IPS-NIHi11 (cell line): ENCODE measurements around the gene SART1.
"Not testable (repeated sequence)": the region's sequence is repeated elsewhere in the genome, so short reads cannot be mapped to it uniquely, and the experiment has no call there.

Experiments
- DNase-seq: peaks from one replicate; pipeline ENCODE4 v3.0.0; 2012; ENCODE audit warnings: mixed read lengths, low spot score

SART1 gene

DNA sequence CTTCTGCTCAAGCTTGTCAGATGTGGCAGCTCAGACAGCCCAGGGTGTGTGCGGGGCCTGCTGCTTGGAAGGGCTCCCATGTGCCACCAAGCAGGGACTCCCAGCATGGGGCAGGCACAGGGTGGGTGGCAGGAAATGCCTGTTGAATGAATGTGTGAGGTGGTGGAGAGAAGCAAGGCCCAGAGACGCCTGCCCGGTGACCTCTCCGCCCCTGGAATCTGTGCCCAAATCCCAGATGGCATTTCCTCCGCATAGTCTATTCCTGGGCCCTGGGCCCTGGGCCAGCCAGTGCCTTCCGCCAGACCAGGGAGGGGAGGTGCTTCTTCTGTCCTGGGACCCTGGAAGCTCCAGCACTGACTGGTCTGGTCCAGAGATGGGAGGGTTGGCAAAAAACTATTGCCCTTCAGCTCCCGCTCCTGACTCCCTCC is 53.9 kb downstream of the SART1 start:
- no peak for DNase-seq

DNA sequence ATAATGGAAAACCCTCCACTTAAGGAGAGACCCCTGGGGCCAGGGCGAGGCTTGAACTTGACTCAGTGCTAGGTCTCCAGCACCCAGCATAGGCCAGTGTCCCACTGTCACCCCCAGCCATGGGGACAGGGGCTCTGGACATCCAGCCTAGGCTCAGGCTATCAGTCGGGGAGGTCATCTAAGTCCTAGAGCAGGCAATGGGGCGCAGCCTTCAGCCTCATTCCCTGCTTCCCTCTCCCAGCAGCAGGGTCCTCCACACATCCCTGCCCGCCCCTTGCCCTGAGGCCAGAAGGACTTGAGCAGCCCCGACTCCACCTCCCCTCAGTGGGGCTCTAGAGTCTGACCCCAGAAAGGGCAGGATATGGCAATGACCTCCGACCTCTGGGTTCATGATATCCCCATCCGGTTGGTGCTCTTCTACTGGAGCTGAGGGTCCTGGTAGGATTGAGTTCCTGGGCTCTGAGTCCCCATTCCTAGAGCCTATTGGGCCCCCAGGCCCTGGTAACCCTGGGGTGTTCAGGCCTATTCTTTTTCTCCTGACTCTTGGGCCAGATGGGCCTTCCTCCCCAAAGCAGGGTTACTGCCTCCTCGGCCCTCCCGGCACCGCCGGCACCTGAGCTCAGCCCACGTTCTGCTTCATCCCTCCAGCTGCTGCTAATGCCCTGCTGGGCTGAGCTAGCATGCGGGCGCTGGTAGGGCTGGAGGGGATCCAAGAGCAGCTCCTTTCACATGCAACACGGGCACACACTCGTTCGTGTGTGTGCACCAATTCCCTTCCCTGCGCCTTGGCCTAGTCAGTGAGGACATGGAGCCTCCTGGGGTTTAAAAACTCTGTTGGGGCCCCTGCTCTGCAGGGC is 54.6 kb downstream of the SART1 start:
- no peak for DNase-seq

DNA sequence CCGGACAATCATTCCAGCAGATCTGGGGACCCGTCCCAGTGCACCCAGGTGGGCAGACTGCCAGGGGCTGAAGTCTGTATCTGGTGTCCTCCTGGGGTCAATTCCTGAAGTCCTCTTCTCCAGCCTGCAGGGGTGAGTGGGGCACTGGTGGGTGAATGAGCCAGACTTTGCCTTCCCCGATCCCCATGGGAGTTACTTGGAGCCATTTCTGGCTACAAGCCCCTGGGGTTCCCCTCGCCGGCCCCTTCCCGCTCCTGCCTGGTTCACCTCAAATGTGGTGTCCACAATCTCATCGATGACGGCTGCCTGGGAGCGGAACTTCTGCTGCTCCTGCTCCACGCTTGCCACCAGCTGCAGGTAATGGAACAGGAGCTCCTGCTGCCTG is 55.3 kb downstream of the SART1 start:
- no peak for DNase-seq

DNA sequence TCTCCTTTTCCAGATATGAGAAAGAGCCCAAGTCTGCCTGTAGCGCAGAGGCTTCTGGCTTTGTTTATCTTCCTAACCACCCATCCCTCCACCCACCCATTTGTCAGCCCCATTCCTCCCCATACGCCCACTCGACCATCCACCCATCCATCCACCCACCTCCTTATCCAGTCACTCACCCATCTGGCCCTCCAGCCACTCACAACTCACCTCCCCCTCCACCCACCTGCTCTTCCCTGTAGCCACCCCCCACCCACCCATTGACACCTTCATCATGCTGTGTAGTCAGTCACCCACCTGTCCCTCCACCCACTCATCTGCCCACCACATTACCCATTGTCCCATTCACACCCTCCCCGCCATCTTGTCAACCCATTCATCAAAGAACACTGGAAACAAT is 55.8 kb downstream of the SART1 start:
- no peak for DNase-seq

DNA sequence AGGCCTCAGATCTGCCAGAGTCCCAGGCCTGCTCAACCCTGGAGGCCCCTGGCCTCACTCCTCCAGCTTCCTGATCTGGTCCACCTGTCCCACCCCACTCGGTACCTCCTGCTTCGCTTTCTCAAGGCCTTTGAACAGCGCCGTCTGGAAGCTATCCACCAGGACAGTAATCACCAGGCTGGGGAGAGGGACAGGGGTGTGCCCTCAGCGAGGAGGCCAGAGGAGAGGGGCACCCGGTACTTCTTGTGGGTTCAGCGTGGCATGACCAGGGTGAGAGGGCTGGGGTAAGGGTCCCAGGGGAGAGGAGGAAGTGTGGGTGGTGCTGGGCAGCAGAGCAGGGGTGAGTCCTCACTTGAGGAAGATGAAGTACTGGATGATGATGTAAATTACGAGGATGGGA is 58.7 kb downstream of the SART1 start:
- no peak for DNase-seq

DNA sequence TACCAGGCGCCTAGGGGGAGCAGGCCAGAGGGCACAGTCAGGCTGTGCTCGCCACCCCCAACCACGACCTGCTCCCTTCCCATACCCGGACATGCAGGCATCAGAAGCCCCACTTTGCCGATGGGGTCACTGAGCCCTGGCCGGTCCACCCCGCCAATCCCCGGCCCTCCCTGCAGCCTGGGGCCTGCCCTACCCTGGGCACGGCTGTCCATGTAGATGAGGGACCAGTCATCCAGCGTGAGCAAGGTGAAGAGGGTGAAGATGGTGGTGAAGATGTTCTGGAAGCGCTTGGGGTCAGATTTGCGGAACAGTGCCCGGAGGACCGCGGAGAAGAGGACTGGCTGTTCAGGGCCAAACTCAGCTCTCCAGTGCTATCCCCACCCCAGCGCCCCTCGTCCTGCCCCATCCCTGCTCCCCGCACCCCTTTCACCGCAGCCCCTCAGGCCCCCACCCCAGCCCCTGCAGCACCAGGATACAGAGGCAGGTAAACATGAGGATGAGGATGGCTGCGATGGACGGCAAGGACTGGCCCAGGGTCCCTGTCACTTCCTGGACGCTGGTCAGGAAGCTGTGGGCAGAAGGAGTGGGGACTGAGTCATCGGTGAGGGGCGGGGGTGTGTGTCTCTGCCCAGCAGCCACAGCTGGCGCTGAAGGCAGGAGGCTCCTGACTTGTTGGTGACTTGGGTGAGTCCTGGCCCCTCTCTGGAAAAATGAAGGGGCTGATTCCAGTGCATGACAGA is 59.3 kb downstream of the SART1 start:
- DNase-seq = no peak

DNA sequence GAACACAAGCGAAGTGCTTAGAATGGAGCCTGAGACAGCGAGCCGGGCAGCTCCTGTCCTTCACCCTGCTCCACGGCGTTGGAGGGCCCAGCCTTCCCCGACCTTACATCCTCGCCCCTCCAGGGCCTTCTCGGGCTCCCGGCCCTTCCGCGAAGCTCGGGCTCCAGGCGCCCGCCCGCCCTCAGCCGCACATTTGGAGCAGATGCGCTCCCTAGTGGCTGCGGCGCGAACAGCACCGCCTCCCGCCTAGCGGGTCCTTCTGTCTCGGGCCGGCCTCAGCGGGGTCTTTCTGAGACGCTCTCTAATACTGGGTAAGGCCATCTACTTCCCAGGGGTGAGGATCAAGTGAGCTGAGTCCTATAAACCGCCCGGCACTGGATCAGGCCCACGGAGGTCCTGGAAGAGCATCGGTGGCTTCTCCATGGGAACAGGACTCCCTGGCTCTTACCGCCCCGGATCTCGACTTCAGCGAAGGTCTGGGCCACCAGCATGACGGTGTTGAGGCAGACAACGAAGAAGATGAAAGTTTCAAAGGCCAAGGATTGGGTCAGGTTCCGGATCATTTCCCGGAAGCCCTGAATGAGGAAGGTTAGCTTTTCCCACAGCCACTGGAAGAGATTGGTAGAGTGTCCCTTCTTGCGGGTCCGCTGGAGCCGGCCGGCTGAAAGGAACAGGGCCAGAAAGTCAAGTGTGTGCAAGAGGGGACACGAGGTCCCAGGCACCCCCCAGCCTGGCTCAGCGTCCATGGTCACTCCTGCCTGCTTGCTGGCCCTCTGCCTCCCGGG is 61.1 kb downstream of the SART1 start:
- DNase-seq = peak; percentile 98

DNA sequence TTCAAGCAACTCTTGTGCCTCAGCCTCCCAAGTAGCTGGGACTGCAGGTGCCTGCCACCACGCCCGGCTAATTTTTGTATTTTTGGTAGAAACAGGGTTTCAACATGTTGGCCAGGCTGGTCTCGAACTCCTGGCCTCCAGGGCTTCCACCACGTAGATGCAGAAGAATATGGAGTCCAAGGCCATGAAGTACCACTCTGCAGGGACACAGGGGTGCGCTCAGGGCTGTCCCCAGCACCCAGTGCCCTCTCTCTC is 61.6 kb downstream of the SART1 start:
- DNase-seq = not testable (repeated sequence)

DNA sequence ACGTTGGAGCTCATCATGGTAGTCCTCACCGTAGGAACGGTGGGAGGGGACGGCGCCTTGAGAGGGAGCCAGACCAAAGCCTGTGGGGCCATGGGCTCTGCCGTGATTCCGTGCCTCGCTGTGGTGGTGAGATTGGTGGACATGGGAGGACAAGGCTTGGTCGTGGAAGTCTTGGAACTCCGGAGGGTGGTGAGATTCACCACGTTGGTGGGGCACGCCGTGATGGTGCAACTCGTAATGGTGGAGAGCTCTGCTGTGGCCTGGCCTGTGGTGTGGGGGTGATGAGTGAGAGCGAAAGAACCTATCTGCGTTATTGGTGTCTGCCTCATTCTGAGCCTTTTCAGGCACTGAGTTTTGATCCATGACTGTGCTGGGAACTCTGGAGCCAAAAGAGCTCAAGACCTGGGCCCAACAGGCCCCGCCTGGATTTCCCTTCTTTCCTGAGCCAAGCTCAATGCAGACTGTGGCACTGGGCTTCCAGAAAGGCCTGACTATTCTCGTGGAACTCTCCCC is 64.5 kb downstream of the SART1 start, which contains the start of gene CATSPER1:
CATSPER1 (minus strand) TSS at position 463 of the 513 bp plus-strand sequence; CDS start at position 363, 100 bp downstream.
- DNase-seq = no peak
